Suprapubic skin (tissue), 4 donors: Measurements from ENCODE around the gene TRAIP.

Source experiments
- CTCF ChIP-seq, 2 donors: fragments of 200-600 bp in 1 of 2; fragments of 450-650 bp in 1 of 2; sonication (generic) in 1 of 2; IDR thresholded peaks; one replicate each; pipeline ENCODE4 v1.5.1; 2016 to 2019; ENCODE audit warnings: antibody characterized with exemption in 2 of 2, mild to moderate bottlenecking in 1 of 2, moderate library complexity in 1 of 2
- EP300 ChIP-seq: sonication (generic); formaldehyde crosslinking; IDR thresholded peaks from one replicate; pipeline ENCODE4 v1.6.1; 2017; ENCODE audit warnings: antibody characterized with exemption
- POLR2A ChIP-seq, 2 donors: fragments of 450-650 bp; IDR thresholded peaks; one replicate each; pipeline ENCODE4 v1.6.1; 2017; ENCODE audit warnings: antibody characterized with exemption in 2 of 2, mild to moderate bottlenecking in 2 of 2, moderate library complexity in 2 of 2
- POLR2AphosphoS5 ChIP-seq, 3 donors: sonication (generic); formaldehyde crosslinking; IDR thresholded peaks; one replicate each; pipeline ENCODE4 v1.6.1; 2017; ENCODE audit warnings: antibody characterized with exemption in 3 of 3

GRCh38 chr3:49807431-49808114 lies 48.8 kb downstream of the TRAIP start:
- TF ChIP-seq CTCF (IDR thresholded peaks at IDR 0.05) (no peak), POLR2AphosphoS5 (IDR thresholded peaks at IDR 0.05) (no peak), POLR2A (IDR thresholded peaks at IDR 0.05) (no peak), EP300 (no peak)
